PC-9 (cell line): ENCODE measurements around the gene HHAT. TPM values are rescaled to one million over a fixed set of nuclear protein-coding genes. Genes with fewer than 3 reads are reported as not detected.

Experiments used
- BruUV-seq: library from RNA; stranded (reverse); fragments of 400-500 nt; replicated peaks from 2 replicates; lab custom pipeline; 2021; lab: Mats Ljungman, UMichigan
- CTCF ChIA-PET: fragments of 300-600 bp; sonication (Branson Sonifier 250); formaldehyde crosslinking; loops from one replicate; lab custom pipeline; 2022; ENCODE audit warnings: antibody characterized with exemption; lab: Charles Lee
- POLR2A ChIA-PET: fragments of 300-600 bp; sonication (Branson Sonifier 250); formaldehyde crosslinking; loops from one replicate; lab custom pipeline; 2022; ENCODE audit warnings: antibody characterized with exemption; ENCODE audit not compliant: unreplicated experiment; lab: Charles Lee
- DNase-seq, 2 experiments: peaks; one replicate each; pipeline versions ENCODE4 v3.0.0 to v3.0.0-alpha.2; 2015 to 2022; ENCODE audit warnings: mixed read lengths in 1 of 2
- H2AFZ ChIP-seq: fragments of 200-600 bp; sonication (generic); 2 replicates; pipeline ENCODE4 v1.8.1; 2017; ENCODE audit warnings: antibody characterized with exemption
- H3F3A ChIP-seq: fragments of 200-600 bp; sonication (generic); 2 replicates; pipeline ENCODE4 v1.8.1; 2017; ENCODE audit warnings: antibody characterized with exemption, mild to moderate bottlenecking, low read depth; ENCODE audit not compliant: insufficient read depth
- H3K27ac ChIP-seq: fragments of 200-600 bp; sonication (generic); 2 replicates; pipeline ENCODE4 v1.6.1; 2016; ENCODE audit warnings: mixed run types
- H3K27me3 ChIP-seq: fragments of 200-600 bp; sonication (generic); 2 replicates; pipeline ENCODE4 v1.6.1; 2016; ENCODE audit warnings: low read depth, mixed run types; ENCODE audit not compliant: insufficient read depth
- H3K36me3 ChIP-seq: fragments of 200-600 bp; sonication (generic); 2 replicates; pipeline ENCODE4 v1.6.1; 2016; ENCODE audit warnings: low read depth, mixed run types
- H3K4me1 ChIP-seq: fragments of 200-600 bp; sonication (generic); replicated peaks from 2 replicates; pipeline ENCODE4 v1.6.1; 2016; ENCODE audit warnings: mixed run types; ENCODE audit not compliant: insufficient read depth
- H3K4me2 ChIP-seq: fragments of 200-600 bp; sonication (generic); 2 replicates; pipeline ENCODE4 v1.6.1; 2017; ENCODE audit warnings: mixed run types
- H3K4me3 ChIP-seq: fragments of 200-600 bp; sonication (generic); 2 replicates; pipeline ENCODE4 v1.6.1; 2016; ENCODE audit warnings: mixed run types
- H3K79me2 ChIP-seq: fragments of 200-600 bp; sonication (generic); 2 replicates; pipeline ENCODE4 v1.6.1; 2017; ENCODE audit warnings: low read depth, mixed run types
- H3K9me2 ChIP-seq: fragments of 200-600 bp; sonication (generic); 2 replicates; pipeline ENCODE4 v1.8.1; 2017; ENCODE audit warnings: mild to moderate bottlenecking; ENCODE audit not compliant: insufficient read depth
- H3K9me3 ChIP-seq: fragments of 200-600 bp; sonication (generic); 2 replicates; pipeline ENCODE4 v1.8.1; 2016; ENCODE audit warnings: low read depth; ENCODE audit not compliant: insufficient read depth
- H4K20me1 ChIP-seq: fragments of 200-600 bp; sonication (generic); 2 replicates; pipeline ENCODE4 v1.8.1; 2017; ENCODE audit not compliant: insufficient read depth
- EZH2 ChIP-seq: fragments of 200-600 bp; sonication (generic); IDR thresholded peaks from 2 replicates; pipeline ENCODE4 v1.8.0; 2017; ENCODE audit warnings: antibody characterized with exemption, low read depth
- intact Hi-C: fragments of 100-400 bp; cut with micrococcal nuclease; formaldehyde crosslinking; loops from one replicate; pipeline ENCODE4 v1.10.0; 2022; ENCODE audit not compliant: unreplicated experiment
- total RNA-seq: library from RNA; stranded (reverse); gene quantifications from 2 replicates; pipeline ENCODE4 v1.2.3, GENCODE V29; 2021
- TF ChIP-seq, protein P1 (sequence below): fragments of 200-600 bp; sonication (generic); conservative IDR thresholded peaks from 2 replicates; pipeline ENCODE4 v1.6.1; 2017; ENCODE audit warnings: mixed run types, antibody characterized with exemption, mild to moderate bottlenecking, moderate library complexity

Gene HHAT
- total RNA-seq, 1 experiment from 2014 or later: 5.3 TPM

GRCh38 chr1:210445485-210445884 lies 116.8 kb downstream of the HHAT start:
- BruUV-seq: no TSS peak
- CTCF ChIA-PET: no interaction called here
- no peak overlapping the region for H2AFZ ChIP-seq
- no peak overlapping the region for H3K27ac ChIP-seq
- no peak overlapping the region for H3K4me3 ChIP-seq
- no peak overlapping the region for H3K4me2 ChIP-seq
- H3K4me1 ChIP-seq: peaks cover 11% of the 10 kb centered on the region; the same call in 1 of the 2 replicates
- POLR2A ChIA-PET: no interaction called here
- no peaks in the 10 kb centered on the region for H3F3A ChIP-seq
- intact Hi-C loops: loop anchor here (5.0 to 10.0 kb wide), 2 partner anchors 38 to 1209 kb away; no protein-coding TSS in a partner anchor
- no peaks in the 10 kb centered on the region for H3K9me2 ChIP-seq
- no peaks in the 10 kb centered on the region for H3K27me3 ChIP-seq
- DNase-seq: no peak
- no peaks in the 10 kb centered on the region for H3K79me2 ChIP-seq
- H4K20me1 ChIP-seq: no peaks in the 10 kb centered on the region
- no peaks in the 10 kb centered on the region for H3K9me3 ChIP-seq
- no peak for TF ChIP-seq EZH2
- TF ChIP-seq, protein P1, sequence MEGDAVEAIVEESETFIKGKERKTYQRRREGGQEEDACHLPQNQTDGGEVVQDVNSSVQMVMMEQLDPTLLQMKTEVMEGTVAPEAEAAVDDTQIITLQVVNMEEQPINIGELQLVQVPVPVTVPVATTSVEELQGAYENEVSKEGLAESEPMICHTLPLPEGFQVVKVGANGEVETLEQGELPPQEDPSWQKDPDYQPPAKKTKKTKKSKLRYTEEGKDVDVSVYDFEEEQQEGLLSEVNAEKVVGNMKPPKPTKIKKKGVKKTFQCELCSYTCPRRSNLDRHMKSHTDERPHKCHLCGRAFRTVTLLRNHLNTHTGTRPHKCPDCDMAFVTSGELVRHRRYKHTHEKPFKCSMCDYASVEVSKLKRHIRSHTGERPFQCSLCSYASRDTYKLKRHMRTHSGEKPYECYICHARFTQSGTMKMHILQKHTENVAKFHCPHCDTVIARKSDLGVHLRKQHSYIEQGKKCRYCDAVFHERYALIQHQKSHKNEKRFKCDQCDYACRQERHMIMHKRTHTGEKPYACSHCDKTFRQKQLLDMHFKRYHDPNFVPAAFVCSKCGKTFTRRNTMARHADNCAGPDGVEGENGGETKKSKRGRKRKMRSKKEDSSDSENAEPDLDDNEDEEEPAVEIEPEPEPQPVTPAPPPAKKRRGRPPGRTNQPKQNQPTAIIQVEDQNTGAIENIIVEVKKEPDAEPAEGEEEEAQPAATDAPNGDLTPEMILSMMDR: no peak
- H3K36me3 ChIP-seq: no peaks in the 10 kb centered on the region

- DNase-seq: no peak
- no peaks in the 10 kb centered on the region for H3F3A ChIP-seq
- ChIA-PET CTCF (no interaction called here), POLR2A (no interaction called here)
- no peak for TF ChIP-seq EZH2
- TF ChIP-seq, protein P1: no peak
- no peak overlapping the region for H3K4me2 ChIP-seq
- no peaks in the 10 kb centered on the region for H3K79me2 ChIP-seq
- H3K27me3 ChIP-seq: no peaks in the 10 kb centered on the region
- H3K4me1 ChIP-seq: peaks cover 11% of the 10 kb centered on the region; the same call in 1 of the 2 replicates
- no peak overlapping the region for H3K27ac ChIP-seq
- no TSS peak for BruUV-seq
- H2AFZ ChIP-seq: no peak overlapping the region
- H3K36me3 ChIP-seq: no peaks in the 10 kb centered on the region
- no peaks in the 10 kb centered on the region for H3K9me2 ChIP-seq
- no peaks in the 10 kb centered on the region for H4K20me1 ChIP-seq
- H3K4me3 ChIP-seq: no peak overlapping the region
- no peaks in the 10 kb centered on the region for H3K9me3 ChIP-seq
- intact Hi-C loops: loop anchor here (2.0 to 10.0 kb wide), 3 partner anchors 39 to 1209 kb away; no protein-coding TSS in a partner anchor
Measured at GRCh38 chr1:210445931-210446330, 117.2 kb downstream of the HHAT start.

- H3K27me3 ChIP-seq: no peaks in the 10 kb centered on the region
- ChIA-PET CTCF (interaction anchor here (0.6 kb wide), 1 partner anchor 835 kb away, joined by 12 read pairs; no protein-coding TSS in a partner anchor), POLR2A (no interaction called here)
- DNase-seq: peak in 1 of 2 experiments; percentile 15
- no peaks in the 10 kb centered on the region for H3K36me3 ChIP-seq
- no peak overlapping the region for H2AFZ ChIP-seq
- no peak for TF ChIP-seq EZH2
- TF ChIP-seq, protein P1: no peak
- H3K9me2 ChIP-seq: no peaks in the 10 kb centered on the region
- intact Hi-C loops: loop anchor here (2.0 to 10.0 kb wide), 3 partner anchors 39 to 1208 kb away; no protein-coding TSS in a partner anchor
- H3K9me3 ChIP-seq: no peaks in the 10 kb centered on the region
- no peak overlapping the region for H3K4me3 ChIP-seq
- no peak overlapping the region for H3K27ac ChIP-seq
- no peaks in the 10 kb centered on the region for H4K20me1 ChIP-seq
- H3K4me2 ChIP-seq: no peak overlapping the region
- BruUV-seq: no TSS peak
- no peaks in the 10 kb centered on the region for H3K79me2 ChIP-seq
- H3K4me1 ChIP-seq: peaks cover 11% of the 10 kb centered on the region; the same call in 1 of the 2 replicates
- H3F3A ChIP-seq: no peaks in the 10 kb centered on the region
Measured at GRCh38 chr1:210446479-210446878, 117.8 kb downstream of the HHAT start.
